ENCODE measurements around the gene PPARG.

Gene PPARG

DNA sequence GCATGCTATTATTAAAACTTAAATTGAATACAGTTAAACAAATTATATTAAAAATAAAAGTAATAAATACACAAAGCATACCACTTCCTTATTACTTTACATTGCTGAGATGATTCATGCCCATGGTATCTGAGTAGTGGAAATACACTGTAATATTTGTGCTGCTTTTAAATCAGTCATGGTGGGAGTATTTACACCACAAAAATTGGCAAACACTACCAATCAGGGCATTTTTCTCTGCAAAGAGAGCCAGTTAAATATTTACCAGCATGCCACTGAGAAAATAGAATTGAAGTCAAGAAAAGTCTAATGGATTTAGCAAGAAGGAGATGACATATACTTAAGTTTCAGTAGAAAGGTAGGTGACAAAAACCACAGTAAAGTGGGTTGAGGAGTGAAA is 19.6 kb downstream of the PPARG start:
- DNase-seq = no peak
- Histone ChIP-seq H3K4me3 (ENCODE audit: low read depth, low read length) (no peak overlapping the region), H3K27ac (no peak overlapping the region), H3K27me3 (ENCODE audit: insufficient read depth, low read depth, severe bottlenecking) (no peaks in the 10 kb centered on the region), H3K36me3 (no peaks in the 10 kb centered on the region), H3K9me3 (ENCODE audit: severe bottlenecking) (no peaks in the 10 kb centered on the region)
- TF ChIP-seq, protein P1, sequence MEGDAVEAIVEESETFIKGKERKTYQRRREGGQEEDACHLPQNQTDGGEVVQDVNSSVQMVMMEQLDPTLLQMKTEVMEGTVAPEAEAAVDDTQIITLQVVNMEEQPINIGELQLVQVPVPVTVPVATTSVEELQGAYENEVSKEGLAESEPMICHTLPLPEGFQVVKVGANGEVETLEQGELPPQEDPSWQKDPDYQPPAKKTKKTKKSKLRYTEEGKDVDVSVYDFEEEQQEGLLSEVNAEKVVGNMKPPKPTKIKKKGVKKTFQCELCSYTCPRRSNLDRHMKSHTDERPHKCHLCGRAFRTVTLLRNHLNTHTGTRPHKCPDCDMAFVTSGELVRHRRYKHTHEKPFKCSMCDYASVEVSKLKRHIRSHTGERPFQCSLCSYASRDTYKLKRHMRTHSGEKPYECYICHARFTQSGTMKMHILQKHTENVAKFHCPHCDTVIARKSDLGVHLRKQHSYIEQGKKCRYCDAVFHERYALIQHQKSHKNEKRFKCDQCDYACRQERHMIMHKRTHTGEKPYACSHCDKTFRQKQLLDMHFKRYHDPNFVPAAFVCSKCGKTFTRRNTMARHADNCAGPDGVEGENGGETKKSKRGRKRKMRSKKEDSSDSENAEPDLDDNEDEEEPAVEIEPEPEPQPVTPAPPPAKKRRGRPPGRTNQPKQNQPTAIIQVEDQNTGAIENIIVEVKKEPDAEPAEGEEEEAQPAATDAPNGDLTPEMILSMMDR (IDR thresholded peaks at IDR 0.05; ENCODE audit: low read depth, low read length) = no peak

DNA sequence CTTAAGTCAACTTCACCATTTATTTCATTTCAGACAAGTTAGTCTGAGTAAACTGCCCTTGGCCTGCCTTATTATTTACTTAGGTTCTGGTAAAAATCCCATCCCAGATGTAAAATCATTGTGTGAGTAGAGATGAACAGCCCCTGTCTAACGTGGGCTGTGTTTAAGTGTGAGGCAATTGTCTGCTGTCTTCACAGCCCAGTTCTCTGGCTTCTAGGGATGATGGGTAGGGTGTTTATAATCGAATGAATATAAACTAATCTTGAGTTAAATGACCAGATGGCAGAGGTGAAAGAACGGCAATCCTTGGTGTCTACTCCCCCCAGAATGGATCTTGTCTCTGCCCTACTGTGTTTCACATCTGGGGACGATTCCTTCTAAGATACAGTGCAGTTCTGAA is 20.8 kb downstream of the PPARG start:
- H3K27ac ChIP-seq = no peak overlapping the region
- TF ChIP-seq, protein P1 (IDR thresholded peaks at IDR 0.05; ENCODE audit: low read depth, low read length) = no peak
- H3K9me3 ChIP-seq (ENCODE audit: severe bottlenecking) = no peaks in the 10 kb centered on the region
- no peak overlapping the region for H3K4me3 ChIP-seq (ENCODE audit: low read depth, low read length)
- no peak for DNase-seq
- H3K27me3 ChIP-seq (ENCODE audit: insufficient read depth, low read depth, severe bottlenecking) = no peaks in the 10 kb centered on the region
- no peaks in the 10 kb centered on the region for H3K36me3 ChIP-seq

DNA sequence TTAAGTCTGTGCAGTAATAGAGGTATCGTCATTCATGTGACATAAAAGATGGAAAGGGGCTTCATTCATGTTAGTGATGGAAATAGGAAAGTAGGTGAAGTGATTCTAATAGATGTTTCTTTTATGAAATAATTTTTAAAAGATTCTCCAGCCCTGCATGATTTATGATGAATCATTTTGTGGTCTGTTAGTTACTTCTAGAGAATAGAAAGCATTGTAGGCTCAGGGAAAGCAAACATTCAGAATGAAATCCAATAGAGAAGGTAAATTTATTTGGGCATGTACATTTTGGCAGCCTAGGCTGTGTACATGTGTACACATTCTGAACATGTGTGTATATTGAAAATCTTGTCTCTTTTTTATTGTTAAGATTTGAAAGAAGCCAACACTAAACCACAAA is 23.1 kb downstream of the PPARG start:
- TF ChIP-seq, protein P1 (IDR thresholded peaks at IDR 0.05; ENCODE audit: low read depth, low read length) = no peak
- Histone ChIP-seq H3K4me3 (ENCODE audit: low read depth, low read length) (no peak overlapping the region), H3K27ac (no peak overlapping the region), H3K9me3 (ENCODE audit: severe bottlenecking) (no peaks in the 10 kb centered on the region), H3K36me3 (no peaks in the 10 kb centered on the region), H3K27me3 (ENCODE audit: insufficient read depth, low read depth, severe bottlenecking) (no peaks in the 10 kb centered on the region)
- DNase-seq = no peak

DNA sequence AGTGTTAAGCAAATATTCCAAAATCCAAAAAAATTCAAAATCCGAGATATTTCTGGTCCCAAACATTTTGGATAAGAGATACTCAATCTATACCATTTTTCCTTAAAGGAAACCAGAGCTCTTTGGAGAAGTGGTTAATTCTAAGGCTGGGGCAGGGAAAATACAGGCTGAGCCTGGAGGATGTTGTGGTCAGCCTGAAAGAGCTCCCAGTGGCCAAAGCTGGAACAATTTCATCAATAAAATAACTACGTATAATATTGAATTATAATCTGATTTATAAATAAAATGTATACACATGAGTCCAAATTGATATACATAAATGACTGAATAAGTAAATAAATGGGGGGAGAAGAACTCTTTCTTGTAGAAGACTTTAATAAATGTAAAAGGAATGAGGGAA is 24.6 kb downstream of the PPARG start:
- H3K27me3 ChIP-seq (ENCODE audit: insufficient read depth, low read depth, severe bottlenecking) = no peaks in the 10 kb centered on the region
- H3K4me3 ChIP-seq (ENCODE audit: low read depth, low read length) = no peak overlapping the region
- DNase-seq = no peak
- no peak overlapping the region for H3K27ac ChIP-seq
- no peaks in the 10 kb centered on the region for H3K9me3 ChIP-seq (ENCODE audit: severe bottlenecking)
- no peaks in the 10 kb centered on the region for H3K36me3 ChIP-seq
- TF ChIP-seq, protein P1 (IDR thresholded peaks at IDR 0.05; ENCODE audit: low read depth, low read length) = no peak

DNA sequence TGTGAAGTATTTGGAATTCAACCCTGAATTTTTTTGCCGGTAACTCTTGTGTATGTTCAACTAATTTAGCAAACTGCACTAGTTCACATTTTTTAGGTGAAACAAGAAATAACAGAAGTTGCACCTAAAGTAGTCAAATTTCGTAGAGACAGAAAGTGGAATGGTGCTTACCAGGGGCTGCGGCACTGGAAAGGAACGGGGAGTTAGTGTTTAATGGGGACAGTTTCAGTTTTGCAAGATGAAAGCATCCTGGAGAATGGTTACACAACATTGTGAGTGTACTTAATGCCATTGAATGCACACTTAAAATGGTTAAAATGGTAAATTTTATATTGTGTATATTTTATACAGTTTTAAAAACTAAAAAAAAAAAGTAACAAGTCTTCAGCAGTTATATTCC is 27.4 kb downstream of the PPARG start:
- Histone ChIP-seq H3K27me3 (ENCODE audit: insufficient read depth, low read depth, severe bottlenecking) (no peaks in the 10 kb centered on the region), H3K9me3 (ENCODE audit: severe bottlenecking) (no peaks in the 10 kb centered on the region), H3K36me3 (no peaks in the 10 kb centered on the region), H3K27ac (no peak overlapping the region), H3K4me3 (ENCODE audit: low read depth, low read length) (no peak overlapping the region)
- TF ChIP-seq, protein P1 (IDR thresholded peaks at IDR 0.05; ENCODE audit: low read depth, low read length) = no peak
- no peak for DNase-seq

DNA sequence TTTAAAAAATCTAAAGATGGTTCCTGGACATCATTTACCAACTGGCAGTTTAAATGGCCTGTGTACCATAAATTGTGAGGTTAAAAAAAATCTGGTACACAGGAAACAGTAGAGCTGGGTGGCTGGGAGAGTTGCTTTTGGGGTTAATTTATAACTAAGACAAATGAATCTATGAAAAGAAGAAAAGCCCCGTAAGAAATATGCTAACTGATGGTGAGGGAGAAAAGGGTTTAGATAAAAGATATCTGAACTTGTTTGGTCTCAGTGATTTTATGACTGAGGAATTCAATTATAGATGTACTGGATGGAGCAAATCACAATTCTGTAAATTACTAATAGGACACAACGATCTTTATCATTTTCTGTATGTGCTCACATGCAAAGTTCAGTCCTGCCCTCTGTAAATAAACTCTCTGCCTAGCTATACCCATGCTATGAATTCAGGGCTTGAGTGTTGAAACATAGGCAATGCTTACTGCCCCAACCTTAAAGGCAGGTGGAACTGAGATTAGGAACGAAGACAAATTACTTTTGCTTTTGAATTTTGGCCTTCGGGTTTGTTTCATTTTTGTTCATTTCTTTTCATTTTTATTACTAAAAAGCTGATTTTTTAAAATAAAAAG is 28.0 kb downstream of the PPARG start:
- H3K36me3 ChIP-seq = no peaks in the 10 kb centered on the region
- H3K4me3 ChIP-seq (ENCODE audit: low read depth, low read length) = no peak overlapping the region
- DNase-seq = no peak
- TF ChIP-seq, protein P1 (IDR thresholded peaks at IDR 0.05; ENCODE audit: low read depth, low read length) = no peak
- H3K9me3 ChIP-seq (ENCODE audit: severe bottlenecking) = no peaks in the 10 kb centered on the region
- no peak overlapping the region for H3K27ac ChIP-seq
- no peaks in the 10 kb centered on the region for H3K27me3 ChIP-seq (ENCODE audit: insufficient read depth, low read depth, severe bottlenecking)

Data from WERI-Rb-1 (cell line).